Heart left ventricle (tissue), 16 donors: ENCODE measurements around the gene TRIM44. TPM values are rescaled to one million over a fixed set of nuclear protein-coding genes. Genes with fewer than 3 reads are reported as not detected.
A peak's percentile ranks its signal among the peaks of the same experiment; 100 is the strongest.

Source experiments
- ATAC-seq, 4 donors: fragments of 200-7000 bp; cut with Tn5 transposase; one replicate each; pipeline ENCODE4 v1.9.1; 2020 to 2022; ENCODE audit warnings: moderate library complexity in 4 of 4, mild to moderate bottlenecking in 3 of 4, moderate number of reproducible peaks in 1 of 4
- DNase-seq, 5 donors: peaks; one replicate each; pipeline ENCODE4 v3.0.0-alpha.2; 2020
- H3K27ac ChIP-seq, 12 donors: fragments of 200-600 bp; sonication (generic) in 4 of 12; one replicate each; pipeline versions ENCODE4 v1.5.0 to v1.8.0; 2016 to 2022; ENCODE audit warnings: mild to moderate bottlenecking in 2 of 12
- H3K27me3 ChIP-seq, 9 donors: fragments of 200-600 bp; sonication (generic) in 2 of 9; one replicate each; pipeline versions ENCODE4 v1.5.1 to v1.8.0; 2016 to 2022; ENCODE audit warnings: mild to moderate bottlenecking in 3 of 9
- H3K36me3 ChIP-seq, 9 donors: fragments of 200-600 bp; sonication (generic) in 2 of 9; one replicate each; pipeline versions ENCODE4 v1.5.0 to v1.8.0; 2018 to 2022; ENCODE audit warnings: mild to moderate bottlenecking in 2 of 9
- H3K4me1 ChIP-seq, 12 donors: fragments of 200-600 bp; sonication (generic) in 4 of 12; one replicate each; pipeline versions ENCODE4 v1.5.0 to v1.8.0; 2016 to 2022; ENCODE audit warnings: mild to moderate bottlenecking in 3 of 12
- H3K4me3 ChIP-seq, 12 donors: fragments of 200-600 bp; sonication (generic) in 4 of 12; one replicate each; pipeline versions ENCODE4 v1.5.0 to v1.8.0; 2017 to 2022; ENCODE audit warnings: mild to moderate bottlenecking in 9 of 12, moderate library complexity in 4 of 12
- H3K9me3 ChIP-seq, 12 donors: fragments of 200-600 bp; sonication (generic) in 4 of 12; one replicate each; pipeline versions ENCODE4 v1.5.0 to v1.8.0; 2016 to 2022; ENCODE audit warnings: mild to moderate bottlenecking in 1 of 12
- CTCF ChIP-seq, 12 donors: fragments of 200-600 bp; sonication (generic) in 4 of 12; IDR thresholded peaks; one replicate each; pipeline versions ENCODE4 v1.5.0 to v1.8.0; 2018 to 2022; ENCODE audit warnings: antibody characterized with exemption in 12 of 12, mild to moderate bottlenecking in 5 of 12
- POLR2A ChIP-seq, 2 donors: fragments of 450-650 bp; IDR thresholded peaks; one replicate each; pipeline ENCODE4 v1.6.1; 2017; ENCODE audit warnings: antibody characterized with exemption in 2 of 2, mild to moderate bottlenecking in 2 of 2, moderate library complexity in 2 of 2
- WGBS, 4 donors: extraction: QIAGEN DNeasy Blood & Tissue Kit in 2 of 4; methylation state at CpG; one replicate each; pipeline versions ENCODE4 v1.1.5 to v1.1.7; 2013 to 2018; 5-methylcytosine and 5-hydroxymethylcytosine counted together
- intact Hi-C, 10 donors: fragments of 100-400 bp; cut with DNase I; formaldehyde crosslinking; loops; one replicate each; pipeline versions ENCODE4 v1.11.1 to v1.14.2; 2022
- polyA plus RNA-seq, 2 donors: library from polyadenylated mRNA; stranded (reverse); fragments of 200-250 nt; gene quantifications; one replicate each; pipeline ENCODE4 v1.2.3, GENCODE V29; 2013
- total RNA-seq, 9 donors: library from RNA; depleted of rRNA in 2 of 9; stranded (reverse); fragments of >200 nt in 2 of 9; fragmentation: NEBNext Ultra II Directional in 3 of 9; extraction: Animal tissue kit (Norgen Biotek cat#: 25700) in 3 of 9; gene quantifications; one replicate each; pipeline versions ENCODE4 v1.1.0 to v1.2.4, GENCODE V29; 2016 to 2023
- donor health status: ischemic (EF 13 %, LVEDD 7.1; RV severe dilation, severe dysfunction).
- donor health status: healthy with polysubstance abuse.
- donor health status: DM: no; HTN: yes; CAD: no.
- donor health status: DM: no; HTN: no; CAD: no.
- donor health status: ischemic (EF 25% LVEDD 6.9; RV normal size, moderate dysfunction).
- donor health status: ischemic (EF 25% LVEDD 5.7; RV mildly dilated, moderate dysfunction).
- donor health status: healthy.
- donor health status: DM: yes; HTN: yes; CAD: no.
- donor health status: ischemic (EF 35%, LVEDD 5.7; RV mildly dilated, moderate dysfunction).
- donor health status: nonischemic (EF 11% LVEDD 7.7; RV severe dilation, severe dysfunction).
- donor health status: DM: yes; HTN: yes; CAD: no.
- donor health status: PGD.
- donor health status: ischemic (EF 29% LVEDD 5.4; RV normal size, mild dysfunction).
- donor health status: nonischemic (EF 23%, LVEDD 6.1; RV moderate dilation, normal function).

Gene TRIM44
- total and polyA plus RNA-seq, 11 donors, result 7.9 to 55.3 (median 44.1) TPM

GRCh38 chr11:35681163-35681767, 18.7 kb downstream of the TRIM44 start:
- WGBS, 4 donors, result 100% methylated on average over 1 of the region's 1 CpG
- Histone ChIP-seq H3K4me1 (peaks cover 0 to 50% (median 37%) of the 10 kb centered on the region in 12 donors), H3K36me3 (peaks cover 0 to 13% (median 9%) of the 10 kb centered on the region in 9 donors), H3K27ac (no peak overlapping the region), H3K9me3 (no peaks in the 10 kb centered on the region), H3K4me3 (no peak overlapping the region), H3K27me3 (no peaks in the 10 kb centered on the region)
- intact Hi-C loops, result no loop called here
- TF ChIP-seq CTCF (IDR thresholded peaks at IDR 0.05), result no peak
- TF ChIP-seq POLR2A (IDR thresholded peaks at IDR 0.05), result no peak
- ATAC-seq (no peak), DNase-seq (no peak)

DNA sequence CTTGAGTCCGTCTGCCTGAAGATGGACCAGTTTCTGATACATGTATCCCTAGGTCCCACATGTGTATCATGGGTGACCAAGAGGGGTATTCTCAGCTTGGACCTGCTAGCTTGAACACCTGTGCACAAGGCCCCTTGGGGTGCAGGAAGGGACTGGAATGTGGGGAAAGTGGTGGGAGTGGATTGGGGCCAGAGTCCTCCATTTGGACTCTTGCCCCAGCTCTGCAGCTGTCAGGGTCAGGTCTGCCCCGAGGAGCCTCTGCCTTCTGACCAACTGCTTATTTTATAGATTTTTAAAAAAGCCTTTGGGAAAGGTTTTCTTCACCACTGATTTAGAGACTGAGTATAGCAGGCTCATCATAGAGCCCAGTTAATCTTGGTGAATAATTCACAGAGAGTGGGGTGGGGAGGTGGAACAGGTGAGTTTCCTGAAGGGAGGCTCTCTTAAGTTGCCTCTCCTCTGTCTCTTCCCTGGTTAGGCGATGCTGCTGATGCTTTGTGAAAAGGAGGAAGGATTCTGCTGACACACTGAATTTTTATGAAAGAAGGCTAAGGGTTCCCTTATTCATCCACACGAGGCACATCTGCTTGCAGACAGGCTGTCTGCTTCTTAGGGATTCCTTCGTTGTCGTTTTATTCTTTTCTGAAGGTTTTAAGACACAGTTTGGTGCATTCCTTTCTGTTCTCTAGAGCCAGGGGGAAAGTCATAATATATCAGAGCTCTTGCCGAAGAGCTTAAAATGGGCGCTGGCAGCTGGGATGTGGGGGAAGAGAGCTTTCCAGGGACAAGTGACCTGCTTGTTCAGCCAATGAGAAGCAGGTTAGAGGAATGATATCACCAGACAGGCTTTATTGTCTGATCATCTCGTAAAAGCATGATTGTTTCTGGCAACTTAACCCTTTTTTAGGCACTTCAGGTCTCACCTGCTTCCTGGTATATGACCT, 19.9 kb downstream of the TRIM44 start:
- peak in 3 of 4 donors; percentile 52 to 77 (median 76) for ATAC-seq

DNA sequence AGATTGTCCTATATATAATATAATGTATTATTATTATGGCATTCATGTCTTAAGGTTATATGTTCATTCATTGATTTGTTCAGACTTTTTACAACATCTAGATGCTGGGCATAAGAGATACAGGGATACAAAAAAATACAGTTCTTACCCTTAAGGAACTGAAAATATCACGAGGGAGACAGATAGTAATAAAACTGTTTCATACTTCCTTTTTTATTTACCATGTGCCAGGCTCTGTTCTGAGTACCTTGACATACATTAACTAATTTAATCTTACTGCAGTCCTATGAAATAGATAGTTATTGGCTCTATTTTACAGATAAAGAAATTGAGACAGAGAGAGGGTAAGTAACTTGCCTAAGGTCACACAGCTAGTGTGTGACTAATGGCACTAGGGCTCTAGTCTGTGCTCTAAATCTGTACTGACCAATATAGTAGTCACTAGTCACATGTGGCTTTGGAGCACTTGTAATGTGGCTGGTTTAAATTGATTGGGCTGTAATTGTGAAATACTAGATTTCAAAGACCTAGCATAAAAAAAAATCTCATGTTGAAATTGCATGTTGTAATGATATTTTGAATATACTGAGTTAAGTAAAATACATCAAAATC, 21.3 kb downstream of the TRIM44 start:
- H3K36me3 ChIP-seq, result peaks cover 0 to 30% (median 20%) of the 10 kb centered on the region in 9 donors
- WGBS, 4 donors, result 70 to 78% (median 72%) methylated on average over 1 of the region's 1 CpG
- H3K27me3 ChIP-seq, result no peaks in the 10 kb centered on the region
- H3K4me1 ChIP-seq, result peaks cover 0 to 49% (median 24%) of the 10 kb centered on the region in 12 donors
- H3K4me3 ChIP-seq, result no peak overlapping the region
- no peaks in the 10 kb centered on the region for H3K9me3 ChIP-seq
- ATAC-seq (peak in 1 of 4 donors; percentile 41), DNase-seq (no peak)
- TF ChIP-seq CTCF (IDR thresholded peaks at IDR 0.05), result no peak
- no peak for TF ChIP-seq POLR2A (IDR thresholded peaks at IDR 0.05)
- H3K27ac ChIP-seq, result no peak overlapping the region
- intact Hi-C loops, result no loop called here

More for the DNA sequence above, 19.9 kb downstream of the TRIM44 start:
- Histone ChIP-seq H3K36me3 (peaks cover 0 to 25% (median 20%) of the 10 kb centered on the region in 9 donors), H3K4me1 (peaks cover 0 to 40% (median 28%) of the 10 kb centered on the region in 12 donors), H3K27me3 (no peaks in the 10 kb centered on the region), H3K4me3 (peak overlapping the region in 1 of 12 donors; percentile 13), H3K9me3 (no peaks in the 10 kb centered on the region), H3K27ac (peak overlapping the region in 4 of 12 donors; percentile 9 to 42 (median 14))
- intact Hi-C loops, result no loop called here
- no peak for TF ChIP-seq CTCF (IDR thresholded peaks at IDR 0.05)
- no peak for DNase-seq
- WGBS, 4 donors, result 41 to 50% (median 44%) methylated on average over 9 of the region's 9 CpGs

DNA sequence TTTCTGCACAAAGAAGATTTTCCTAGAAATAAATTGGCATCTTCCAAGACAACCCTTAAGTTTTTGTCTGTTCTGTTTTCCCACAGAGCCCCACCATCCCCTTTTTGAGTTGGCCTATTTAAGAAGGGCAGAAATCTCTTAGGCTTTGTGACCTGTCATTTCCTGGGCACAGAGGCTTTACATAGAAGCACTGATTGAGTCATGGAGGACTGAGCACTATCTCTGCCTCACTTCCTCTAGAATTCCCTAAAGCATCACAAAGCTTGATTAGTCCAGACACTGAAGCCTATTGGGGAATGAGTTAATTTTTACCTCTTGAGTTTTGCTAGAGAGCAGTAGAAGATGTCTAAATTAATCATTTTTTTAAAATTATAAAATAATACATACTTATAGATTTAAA, 25.4 kb downstream of the TRIM44 start:
- H3K27ac ChIP-seq, result no peak overlapping the region
- H3K4me3 ChIP-seq, result no peak overlapping the region
- DNase-seq (no peak), ATAC-seq (peak in 1 of 4 donors; percentile 63)
- no peaks in the 10 kb centered on the region for H3K9me3 ChIP-seq
- no peaks in the 10 kb centered on the region for H3K27me3 ChIP-seq
- intact Hi-C loops, result no loop called here
- TF ChIP-seq CTCF (IDR thresholded peaks at IDR 0.05) (no peak), POLR2A (IDR thresholded peaks at IDR 0.05) (no peak)
- H3K36me3 ChIP-seq, result peaks cover 0 to 31% (median 20%) of the 10 kb centered on the region in 9 donors
- peaks cover 0 to 38% (median 21%) of the 10 kb centered on the region in 12 donors for H3K4me1 ChIP-seq
